ENCODE data around the gene SNORC. TPM values are rescaled to one million over a fixed set of nuclear protein-coding genes. Genes with fewer than 3 reads are reported as not detected.

SNORC gene
- total and polyA plus RNA-seq, 10 of the 15 experiments (the other 5 are each of a cell fraction or from before 2014, with no cell fraction given) = 0.04 to 0.74 (median 0.45) TPM; not detected in 4

- TF ChIP-seq, protein P1, sequence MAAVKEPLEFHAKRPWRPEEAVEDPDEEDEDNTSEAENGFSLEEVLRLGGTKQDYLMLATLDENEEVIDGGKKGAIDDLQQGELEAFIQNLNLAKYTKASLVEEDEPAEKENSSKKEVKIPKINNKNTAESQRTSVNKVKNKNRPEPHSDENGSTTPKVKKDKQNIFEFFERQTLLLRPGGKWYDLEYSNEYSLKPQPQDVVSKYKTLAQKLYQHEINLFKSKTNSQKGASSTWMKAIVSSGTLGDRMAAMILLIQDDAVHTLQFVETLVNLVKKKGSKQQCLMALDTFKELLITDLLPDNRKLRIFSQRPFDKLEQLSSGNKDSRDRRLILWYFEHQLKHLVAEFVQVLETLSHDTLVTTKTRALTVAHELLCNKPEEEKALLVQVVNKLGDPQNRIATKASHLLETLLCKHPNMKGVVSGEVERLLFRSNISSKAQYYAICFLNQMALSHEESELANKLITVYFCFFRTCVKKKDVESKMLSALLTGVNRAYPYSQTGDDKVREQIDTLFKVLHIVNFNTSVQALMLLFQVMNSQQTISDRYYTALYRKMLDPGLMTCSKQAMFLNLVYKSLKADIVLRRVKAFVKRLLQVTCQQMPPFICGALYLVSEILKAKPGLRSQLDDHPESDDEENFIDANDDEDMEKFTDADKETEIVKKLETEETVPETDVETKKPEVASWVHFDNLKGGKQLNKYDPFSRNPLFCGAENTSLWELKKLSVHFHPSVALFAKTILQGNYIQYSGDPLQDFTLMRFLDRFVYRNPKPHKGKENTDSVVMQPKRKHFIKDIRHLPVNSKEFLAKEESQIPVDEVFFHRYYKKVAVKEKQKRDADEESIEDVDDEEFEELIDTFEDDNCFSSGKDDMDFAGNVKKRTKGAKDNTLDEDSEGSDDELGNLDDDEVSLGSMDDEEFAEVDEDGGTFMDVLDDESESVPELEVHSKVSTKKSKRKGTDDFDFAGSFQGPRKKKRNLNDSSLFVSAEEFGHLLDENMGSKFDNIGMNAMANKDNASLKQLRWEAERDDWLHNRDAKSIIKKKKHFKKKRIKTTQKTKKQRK (IDR thresholded peaks at IDR 0.05; ENCODE audit: low read depth, low read length) = no peak
- TF ChIP-seq MYC (IDR thresholded peaks at IDR 0.05; ENCODE audit: insufficient read depth, insufficient read length, insufficient replicate concordance, low read length, severe bottlenecking) = no peak
- no peak for TF ChIP-seq TCF3 (IDR thresholded peaks at IDR 0.05; ENCODE audit: borderline replicate concordance, insufficient read depth, low read depth, low read length)
- TF ChIP-seq SMC3 (IDR thresholded peaks at IDR 0.05; ENCODE audit: borderline replicate concordance, low read length) = no peak
Measured at GRCh38 chr2:232870018-232870765, at the start of gene SNORC (continued).

DNA sequence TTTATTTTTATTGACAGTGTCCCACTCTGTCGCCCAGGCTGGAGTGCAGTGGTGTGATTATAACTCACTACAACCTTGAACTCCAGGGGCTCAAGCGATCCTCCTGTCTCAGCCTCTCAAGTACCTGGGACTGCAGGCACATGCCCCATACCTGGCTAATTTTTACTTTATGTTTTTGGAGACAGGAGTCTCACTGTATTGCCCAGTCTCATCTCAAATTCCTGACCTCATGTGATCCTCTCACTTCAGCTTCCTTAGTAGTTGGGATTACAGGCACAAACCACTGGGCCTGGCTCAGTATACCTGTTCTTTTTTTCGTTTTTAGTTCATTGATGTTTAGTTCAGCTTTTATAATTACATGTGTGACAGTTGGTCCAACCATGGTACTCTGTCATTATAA lies 40.1 kb upstream of the SNORC start:
- H3K4me1 ChIP-seq (ENCODE audit: control insufficient read depth, insufficient read depth, low read length) = no peaks in the 10 kb centered on the region
- TF ChIP-seq, protein P2, sequence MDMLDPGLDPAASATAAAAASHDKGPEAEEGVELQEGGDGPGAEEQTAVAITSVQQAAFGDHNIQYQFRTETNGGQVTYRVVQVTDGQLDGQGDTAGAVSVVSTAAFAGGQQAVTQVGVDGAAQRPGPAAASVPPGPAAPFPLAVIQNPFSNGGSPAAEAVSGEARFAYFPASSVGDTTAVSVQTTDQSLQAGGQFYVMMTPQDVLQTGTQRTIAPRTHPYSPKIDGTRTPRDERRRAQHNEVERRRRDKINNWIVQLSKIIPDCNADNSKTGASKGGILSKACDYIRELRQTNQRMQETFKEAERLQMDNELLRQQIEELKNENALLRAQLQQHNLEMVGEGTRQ (IDR thresholded peaks at IDR 0.05; ENCODE audit: borderline replicate concordance, low read depth, low read length) = no peak
- TF ChIP-seq RCOR1 (conservative IDR thresholded peaks at IDR 0.05; ENCODE audit: low read depth, low read length) = no peak
- no peak for TF ChIP-seq NFYA (IDR thresholded peaks at IDR 0.05; ENCODE audit: borderline replicate concordance, low read depth, low read length)
- no peak for TF ChIP-seq CEBPB (IDR thresholded peaks at IDR 0.05; ENCODE audit: borderline replicate concordance in 1 of 2, low read depth in 2 of 2, low read length in 2 of 2)
- no peak for TF ChIP-seq HDAC6 (IDR thresholded peaks at IDR 0.05; ENCODE audit: unreplicated experiment)
- TF ChIP-seq, protein P1 (IDR thresholded peaks at IDR 0.05; ENCODE audit: low read depth, low read length) = no peak
- no peak for TF ChIP-seq PKNOX1 (IDR thresholded peaks at IDR 0.05)
- TF ChIP-seq MYC (IDR thresholded peaks at IDR 0.05; ENCODE audit: insufficient read depth, insufficient read length, insufficient replicate concordance, low read length, severe bottlenecking) = no peak
- TF ChIP-seq FOS (IDR thresholded peaks at IDR 0.05; ENCODE audit: borderline replicate concordance, extremely low read depth, insufficient read length) = no peak

More for the DNA sequence above, 40.1 kb upstream of the SNORC start:
- Histone ChIP-seq H3K27ac (ENCODE audit: control insufficient read depth, insufficient read depth) (no peak overlapping the region), H3K4me3 (no peak overlapping the region), H3K27me3 (replicated peaks in 1 of 2; ENCODE audit: control insufficient read depth in 2 of 2, insufficient read depth in 2 of 2, low read length in 1 of 2) (no peaks in the 10 kb centered on the region), H3K9ac (ENCODE audit: control insufficient read depth, insufficient read depth, low read length) (no peak overlapping the region), H3K4me2 (ENCODE audit: control insufficient read depth, insufficient read depth) (no peak overlapping the region), H2AFZ (ENCODE audit: control insufficient read depth, low read depth, low read length) (no peak overlapping the region), H3K9me3 (replicated peaks; ENCODE audit: control insufficient read depth, insufficient read depth, low read length) (no peaks in the 10 kb centered on the region), H3K79me2 (ENCODE audit: control insufficient read depth, insufficient read depth, low read length) (no peaks in the 10 kb centered on the region), H3K36me3 (ENCODE audit: control insufficient read depth in 2 of 2, insufficient read depth in 2 of 2, low read length in 1 of 2) (peaks cover 3 to 23% of the 10 kb centered on the region in 2 experiments), H4K20me1 (ENCODE audit: control insufficient read depth, insufficient read depth) (no peaks in the 10 kb centered on the region)
- intact Hi-C loops (cut with micrococcal nuclease; ENCODE audit: unreplicated experiment) = no loop called here
- no peak for ATAC-seq
- in situ Hi-C loops (cut with MboI) = no loop called here
- ChIA-PET RAD21 (ENCODE audit: unreplicated experiment) (no interaction called here), POLR2A (no interaction called here), CTCF (interaction anchor here (0.9 to 1.1 kb wide), 2 partner anchors 10 to 72 kb away, joined by 3 read pairs; no protein-coding TSS in a partner anchor), SMC1A (ENCODE audit: uncharacterized antibody, unreplicated experiment) (interaction anchor here (0.9 kb wide), 1 partner anchor 35 kb away, joined by 3 read pairs; no protein-coding TSS in a partner anchor)
- no TSS peak for BruUV-seq (replicated peaks)
- no peak for FAIRE-seq
- no peak for DNase-seq (ENCODE audit: low read depth, low spot score)
- 98% methylated on average over 3 of the region's 3 CpGs for WGBS (ENCODE audit: insufficient coverage, insufficient replicate concordance, low lambda C conversion rate, missing lambda C conversion rate)

All from GM12878 (cell line).